ENCODE results near the gene ADSL. TPM values are rescaled to one million over a fixed set of nuclear protein-coding genes. Genes with fewer than 3 reads are reported as not detected.

The ADSL gene
- total RNA-seq, 1 experiment from 2014 or later, result 201 TPM

- H3K4me1 ChIP-seq (replicated peaks), result peaks cover 11% of the 10 kb centered on the region
- DNase-seq (ENCODE audit: low read depth in 1 of 2, low spot score in 2 of 2), result no peak
- peaks cover 96% of the 10 kb centered on the region for H3K36me3 ChIP-seq
- no peaks in the 10 kb centered on the region for H3K9me3 ChIP-seq (replicated peaks)
- H3K4me3 ChIP-seq, result no peak overlapping the region
- H3K27ac ChIP-seq, result no peak overlapping the region
- H3K27me3 ChIP-seq (replicated peaks), result no peaks in the 10 kb centered on the region
These were observed 60.0 kb downstream of the ADSL start for GRCh38 chr22:40406063-40406890.

DNA sequence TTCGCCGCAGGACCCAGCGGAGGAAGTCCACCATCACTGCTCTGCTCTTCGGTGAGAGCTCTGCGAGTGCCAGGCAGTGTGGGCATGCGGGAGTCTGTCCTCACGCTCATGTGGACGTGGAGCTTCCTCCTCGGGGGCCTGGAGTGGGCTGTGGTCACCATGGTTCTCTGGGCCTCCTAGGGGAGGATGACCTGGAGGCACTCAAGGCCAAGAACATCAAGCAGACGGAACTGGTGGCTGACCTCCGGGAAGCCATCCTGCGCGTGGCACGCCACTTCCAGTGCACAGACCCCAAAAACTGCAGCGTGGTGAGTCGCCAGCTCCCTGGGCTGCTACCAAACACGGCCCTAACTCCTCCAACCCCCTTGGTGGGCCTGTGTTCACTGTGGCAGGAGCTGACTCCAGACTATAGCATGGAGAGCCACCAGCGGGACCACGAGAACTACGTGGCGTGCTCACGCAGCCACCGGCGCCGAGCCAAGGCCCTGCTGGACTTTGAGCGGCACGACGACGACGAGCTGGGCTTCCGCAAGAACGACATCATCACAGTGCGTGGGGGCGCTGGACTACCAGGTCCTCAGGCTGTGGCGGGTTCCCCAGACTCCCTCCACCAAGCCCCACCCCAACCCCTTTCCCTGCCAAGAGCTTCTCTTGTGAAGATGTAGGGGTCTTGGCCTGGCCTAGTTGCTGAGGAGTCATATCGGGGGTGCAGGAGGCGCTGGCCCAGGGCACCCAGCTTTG, 60.9 kb downstream of the ADSL start:
- Histone ChIP-seq H3K4me3 (no peak overlapping the region), H3K36me3 (peaks cover 96% of the 10 kb centered on the region), H3K4me1 (replicated peaks) (peaks cover 11% of the 10 kb centered on the region), H3K27me3 (replicated peaks) (no peaks in the 10 kb centered on the region), H3K9me3 (replicated peaks) (no peaks in the 10 kb centered on the region), H3K27ac (no peak overlapping the region)
- no peak for DNase-seq (ENCODE audit: low read depth in 1 of 2, low spot score in 2 of 2)

- H3K4me3 ChIP-seq, result no peak overlapping the region
- H3K36me3 ChIP-seq, result peaks cover 94% of the 10 kb centered on the region
- no peak for DNase-seq (ENCODE audit: low read depth in 1 of 2, low spot score in 2 of 2)
These were observed 61.8 kb downstream of the ADSL start for GRCh38 chr22:40407831-40408717.

GRCh38 chr22:40408718-40409612, 62.7 kb downstream of the ADSL start:
- no peaks in the 10 kb centered on the region for H3K27me3 ChIP-seq (replicated peaks)
- DNase-seq (ENCODE audit: low read depth in 1 of 2, low spot score in 2 of 2), result no peak
- no peak overlapping the region for H3K27ac ChIP-seq
- H3K36me3 ChIP-seq, result peaks cover 92% of the 10 kb centered on the region
- H3K9me3 ChIP-seq (replicated peaks), result no peaks in the 10 kb centered on the region
- H3K4me3 ChIP-seq, result no peak overlapping the region
- peaks cover 11% of the 10 kb centered on the region for H3K4me1 ChIP-seq (replicated peaks)

More at GRCh38 chr22:40407831-40408717, 61.8 kb downstream of the ADSL start:
- Histone ChIP-seq H3K27me3 (replicated peaks) (no peaks in the 10 kb centered on the region), H3K4me1 (replicated peaks) (peaks cover 11% of the 10 kb centered on the region), H3K27ac (no peak overlapping the region), H3K9me3 (replicated peaks) (no peaks in the 10 kb centered on the region)

GRCh38 chr22:40409613-40410113, 63.4 kb downstream of the ADSL start:
- DNase-seq (ENCODE audit: low read depth in 1 of 2, low spot score in 2 of 2), result no peak
- H3K9me3 ChIP-seq (replicated peaks), result no peaks in the 10 kb centered on the region

DNA sequence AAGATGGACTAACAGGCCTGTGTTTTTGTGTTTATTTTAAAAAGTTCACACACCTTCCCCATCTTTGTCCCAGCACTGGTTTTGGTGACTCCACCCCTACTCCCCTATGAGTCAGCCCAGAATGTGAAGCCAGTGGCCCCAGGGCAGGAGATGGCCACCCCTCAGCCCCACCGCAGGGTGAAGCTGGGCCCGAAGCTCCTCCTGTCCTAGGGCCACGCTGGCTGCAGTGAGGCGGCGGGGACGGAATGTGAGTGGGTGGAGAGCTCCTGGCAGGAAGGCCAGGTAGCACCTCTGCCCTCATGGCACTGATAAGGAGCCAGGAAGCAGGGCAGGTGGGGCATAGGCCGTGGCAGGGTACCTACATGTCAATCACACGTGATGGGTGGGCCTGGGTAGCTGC, 64.0 kb downstream of the ADSL start:
- Histone ChIP-seq H3K4me3 (no peak overlapping the region), H3K36me3 (peaks cover 83% of the 10 kb centered on the region), H3K27me3 (replicated peaks) (no peaks in the 10 kb centered on the region), H3K9me3 (replicated peaks) (no peaks in the 10 kb centered on the region), H3K4me1 (replicated peaks) (peaks cover 11% of the 10 kb centered on the region), H3K27ac (no peak overlapping the region)
- DNase-seq (ENCODE audit: low read depth in 1 of 2, low spot score in 2 of 2), result peak in 1 of 2 experiments; percentile 18

More at GRCh38 chr22:40409613-40410113, 63.4 kb downstream of the ADSL start:
- Histone ChIP-seq H3K27me3 (replicated peaks) (no peaks in the 10 kb centered on the region), H3K27ac (no peak overlapping the region), H3K4me3 (no peak overlapping the region), H3K36me3 (peaks cover 89% of the 10 kb centered on the region), H3K4me1 (replicated peaks) (peaks cover 11% of the 10 kb centered on the region)

GRCh38 chr22:40410731-40411505, 64.6 kb downstream of the ADSL start:
- no peak for DNase-seq (ENCODE audit: low read depth in 1 of 2, low spot score in 2 of 2)
- H3K27ac ChIP-seq, result no peak overlapping the region
- H3K36me3 ChIP-seq, result peaks cover 82% of the 10 kb centered on the region
- H3K4me1 ChIP-seq (replicated peaks), result peaks cover 11% of the 10 kb centered on the region
- no peaks in the 10 kb centered on the region for H3K9me3 ChIP-seq (replicated peaks)
- no peaks in the 10 kb centered on the region for H3K27me3 ChIP-seq (replicated peaks)
- H3K4me3 ChIP-seq, result no peak overlapping the region

GRCh38 chr22:40411506-40411861, 65.2 kb downstream of the ADSL start:
- no peaks in the 10 kb centered on the region for H3K27me3 ChIP-seq (replicated peaks)
- no peak overlapping the region for H3K4me3 ChIP-seq
- no peaks in the 10 kb centered on the region for H3K9me3 ChIP-seq (replicated peaks)
- H3K4me1 ChIP-seq (replicated peaks), result peaks cover 11% of the 10 kb centered on the region
- H3K36me3 ChIP-seq, result peaks cover 82% of the 10 kb centered on the region
- H3K27ac ChIP-seq, result no peak overlapping the region
- no peak for DNase-seq (ENCODE audit: low read depth in 1 of 2, low spot score in 2 of 2)

DNA sequence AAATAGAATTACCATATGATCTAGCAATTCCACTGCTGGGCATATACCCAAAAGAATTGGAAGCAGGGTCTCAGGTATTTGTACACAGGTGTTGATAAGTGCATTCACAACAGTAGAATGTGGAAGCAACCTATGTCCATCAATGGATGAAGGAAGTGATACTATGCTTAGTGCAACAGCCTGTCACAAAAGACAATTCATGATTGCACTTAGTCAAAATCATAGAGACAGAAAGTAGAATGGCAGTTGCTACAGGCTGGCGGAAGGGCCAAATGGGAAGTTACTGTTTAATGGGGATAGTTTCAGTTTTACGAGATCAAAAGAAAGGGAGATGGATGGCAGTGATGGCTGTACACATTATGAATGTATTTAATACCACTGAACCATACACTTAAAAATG, 66.1 kb downstream of the ADSL start:
- DNase-seq (ENCODE audit: low read depth in 1 of 2, low spot score in 2 of 2), result no peak
- Histone ChIP-seq H3K27me3 (replicated peaks) (no peaks in the 10 kb centered on the region), H3K4me3 (no peak overlapping the region), H3K4me1 (replicated peaks) (peaks cover 11% of the 10 kb centered on the region), H3K9me3 (replicated peaks) (no peaks in the 10 kb centered on the region), H3K27ac (no peak overlapping the region), H3K36me3 (peaks cover 79% of the 10 kb centered on the region)

GRCh38 chr22:40413873-40414272, 67.6 kb downstream of the ADSL start:
- no peaks in the 10 kb centered on the region for H3K27me3 ChIP-seq (replicated peaks)
- H3K27ac ChIP-seq, result no peak overlapping the region
- peaks cover 11% of the 10 kb centered on the region for H3K4me1 ChIP-seq (replicated peaks)
- no peak overlapping the region for H3K4me3 ChIP-seq
- no peak for DNase-seq (ENCODE audit: low read depth in 1 of 2, low spot score in 2 of 2)
- no peaks in the 10 kb centered on the region for H3K9me3 ChIP-seq (replicated peaks)
- peaks cover 76% of the 10 kb centered on the region for H3K36me3 ChIP-seq

- Histone ChIP-seq H3K4me3 (no peak overlapping the region), H3K36me3 (peaks cover 76% of the 10 kb centered on the region), H3K4me1 (replicated peaks) (peaks cover 11% of the 10 kb centered on the region), H3K27ac (no peak overlapping the region), H3K27me3 (replicated peaks) (no peaks in the 10 kb centered on the region), H3K9me3 (replicated peaks) (no peaks in the 10 kb centered on the region)
- DNase-seq (ENCODE audit: low read depth in 1 of 2, low spot score in 2 of 2), result no peak
These were observed 68.0 kb downstream of the ADSL start for GRCh38 chr22:40414311-40414710.

DNA sequence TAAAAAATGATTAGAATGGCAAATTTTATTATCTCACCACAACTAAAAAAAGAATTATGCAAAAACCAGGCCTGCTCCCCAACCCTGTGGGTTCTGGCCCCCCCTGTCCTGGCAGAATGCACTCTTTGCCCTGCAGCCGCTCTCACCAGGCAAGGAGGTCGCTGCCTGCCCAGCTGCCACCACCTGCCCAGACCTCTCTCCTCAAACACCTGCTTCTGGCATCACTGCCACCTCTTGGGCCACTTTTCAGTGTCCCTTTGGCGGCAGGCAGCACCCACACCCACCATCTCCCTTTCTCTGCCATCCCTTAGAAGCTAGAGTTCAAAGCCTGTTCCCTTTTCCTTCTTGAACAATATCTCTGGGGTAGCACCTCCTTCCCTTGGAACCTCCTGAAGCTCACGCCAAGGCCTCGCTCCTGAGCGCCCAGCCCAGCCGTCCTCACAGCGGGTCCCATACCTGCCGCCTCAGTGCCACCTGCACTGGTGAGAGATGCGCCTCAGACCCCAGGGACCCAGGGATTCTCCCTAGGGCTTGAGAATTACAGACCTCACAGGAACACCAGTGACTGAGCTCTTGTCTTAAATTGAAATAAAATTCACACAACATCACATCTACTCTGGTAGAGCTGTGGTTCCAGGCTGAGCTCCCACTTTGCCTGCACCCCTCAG, 68.7 kb downstream of the ADSL start:
- peaks cover 76% of the 10 kb centered on the region for H3K36me3 ChIP-seq
- H3K27ac ChIP-seq, result no peak overlapping the region
- H3K4me3 ChIP-seq, result no peak overlapping the region
- no peaks in the 10 kb centered on the region for H3K9me3 ChIP-seq (replicated peaks)
- H3K27me3 ChIP-seq (replicated peaks), result no peaks in the 10 kb centered on the region
- no peak for DNase-seq (ENCODE audit: low read depth in 1 of 2, low spot score in 2 of 2)
- peaks cover 6% of the 10 kb centered on the region for H3K4me1 ChIP-seq (replicated peaks)

All from SJSA1 (cell line).